K562 (cell line): ENCODE results near the gene ZNF48. TPM values are rescaled to one million over a fixed set of nuclear protein-coding genes. Genes with fewer than 3 reads are reported as not detected.

Source experiments
- E2F5 ChIP-seq: sonication (generic); formaldehyde crosslinking; IDR thresholded peaks from 2 replicates; pipeline ENCODE4 v1.8.0; 2022; ENCODE audit warnings: mild to moderate bottlenecking, missing genetic modification reagents
- MAX ChIP-seq: sonication (generic); formaldehyde crosslinking; IDR thresholded peaks from 2 replicates; pipeline ENCODE4 v1.9.0; 2022; ENCODE audit warnings: mild to moderate bottlenecking, missing genetic modification reagents
- MGA ChIP-seq: fragments of 450-650 bp; IDR thresholded peaks from 2 replicates; pipeline ENCODE4 v1.6.1; 2016; ENCODE audit warnings: mild to moderate bottlenecking, moderate library complexity
- MTA3 ChIP-seq: fragments of 450-650 bp; formaldehyde crosslinking; IDR thresholded peaks from 2 replicates; pipeline ENCODE4 v1.6.1; 2017; ENCODE audit warnings: mild to moderate bottlenecking, borderline replicate concordance
- RBBP5 ChIP-seq: fragments of 200-600 bp; sonication (generic); IDR thresholded peaks from 2 replicates; pipeline ENCODE4 v1.6.1; 2012; ENCODE audit warnings: borderline replicate concordance, mild to moderate bottlenecking, low read length, control low read depth, inconsistent platforms; ENCODE audit not compliant: insufficient read depth, poor library complexity, severe bottlenecking
- YY1 ChIP-seq, 3 experiments: IDR thresholded peaks; 2 replicates each; pipeline ENCODE4 v1.6.1; 2011; ENCODE audit warnings: low read length in 2 of 3, mild to moderate bottlenecking in 2 of 3, moderate library complexity in 2 of 3, borderline replicate concordance in 1 of 3, control low read depth in 1 of 3, low read depth in 1 of 3; ENCODE audit not compliant: insufficient read depth in 3 of 3, insufficient replicate concordance in 2 of 3, control insufficient read depth in 1 of 3, insufficient read length in 1 of 3; ENCODE audit errors: extremely low read depth in 1 of 3
- ZBTB43 ChIP-seq: sonication (generic); formaldehyde crosslinking; IDR thresholded peaks from 2 replicates; pipeline ENCODE4 v1.8.0; 2023; ENCODE audit warnings: mild to moderate bottlenecking, missing genetic modification reagents
- ZC3H4 ChIP-seq: sonication (generic); formaldehyde crosslinking; IDR thresholded peaks from 2 replicates; pipeline ENCODE4 v1.9.0; 2021; ENCODE audit warnings: missing genetic modification reagents, borderline replicate concordance
- ZNF197 ChIP-seq: fragments of 200-800 bp; sonication (Bioruptor generic); IDR thresholded peaks from 2 replicates; pipeline ENCODE4 v1.6.1; 2016; ENCODE audit warnings: low read depth, missing genetic modification characterization, missing compliant biosample characterization
- polyA plus RNA-seq, 8 experiments: library from polyadenylated mRNA; depleted of rRNA in 4 of 8; stranded (reverse) in 5 of 8; unstranded in 3 of 8; fragments of >200 nt; fragmentation: Nextera tagmentation in 2 of 8; fragmentation: Illumina TruSeq in 1 of 8; extraction: Ambion mirVana in 2 of 8; extraction: Trizol in 1 of 8; gene quantifications; 2 replicates each; pipeline versions ENCODE4 v1.2.1 to v1.2.3, GENCODE V29; 2011 to 2014; ENCODE audit warnings: inconsistent platforms in 1 of 8, missing spikeins in 1 of 8
- total RNA-seq, 7 experiments: library from RNA; depleted of rRNA in 6 of 7; stranded (reverse); fragments of >200 nt in 6 of 7; fragmentation: Illumina TruSeq in 2 of 7; extraction: Trizol in 2 of 7; gene quantifications; 2 replicates each; pipeline versions ENCODE4 v1.2.1 to v1.2.3, GENCODE V29; 2011 to 2021; ENCODE audit warnings: low replicate concordance in 1 of 7

Gene ZNF48
- total and polyA plus RNA-seq, 9 of the 15 experiments (the other 6 are each of a cell fraction or from before 2014, with no cell fraction given), result 0.38 to 11.6 (median 4.7) TPM

GRCh38 chr16:30444231-30445148, 49.3 kb downstream of the ZNF48 start (continued):
- TF ChIP-seq ZNF197 (CRISPR knock-in tag), result 0 out of 2 replicates have a peak, but pooled peaks have one; percentile 34
- 0 out of 2 replicates have a peak, but pooled peaks have one; percentile 21 for TF ChIP-seq E2F5 (CRISPR knock-in tag)
- TF ChIP-seq MAX (CRISPR knock-in tag), result peak; percentile 24; the same call in 1 of the 2 replicates
- TF ChIP-seq YY1 (IDR thresholded peaks at IDR 0.05; ENCODE audit: borderline replicate concordance in 1 of 3, control insufficient read depth in 1 of 3, extremely low read depth in 1 of 3, insufficient read depth in 3 of 3, insufficient read length in 1 of 3, insufficient replicate concordance in 2 of 3, low read depth in 1 of 3, low read length in 2 of 3), result peak; percentile 71 to 94 (median 76)
- peak; percentile 88 for TF ChIP-seq MGA
- no peak for TF ChIP-seq RBBP5
- 0 out of 2 replicates have a peak, but pooled peaks have one; percentile 42 for TF ChIP-seq ZBTB43 (CRISPR knock-in tag)
- TF ChIP-seq MTA3, result peak; percentile 75
- peak; percentile 54; the same call in 1 of the 2 replicates for TF ChIP-seq ZC3H4 (CRISPR knock-in tag)
